ENCODE results near the gene KCNJ16.

KCNJ16 gene

GRCh38 chr17:70134777-70135176 is 59.8 kb downstream of the KCNJ16 start:
- no peaks in the 10 kb centered on the region for H3K27me3 ChIP-seq (replicated peaks)
- no peak overlapping the region for H3K27ac ChIP-seq
- H3K36me3 ChIP-seq (replicated peaks): no peaks in the 10 kb centered on the region
- in situ Hi-C loops (cut with HindIII; ENCODE audit: low pct_ligation_motif_present, low sequenced_read_pairs): no loop called here
- H3K4me3 ChIP-seq (ENCODE audit: low read depth, low read length): no peak overlapping the region
- TF ChIP-seq, protein P1, sequence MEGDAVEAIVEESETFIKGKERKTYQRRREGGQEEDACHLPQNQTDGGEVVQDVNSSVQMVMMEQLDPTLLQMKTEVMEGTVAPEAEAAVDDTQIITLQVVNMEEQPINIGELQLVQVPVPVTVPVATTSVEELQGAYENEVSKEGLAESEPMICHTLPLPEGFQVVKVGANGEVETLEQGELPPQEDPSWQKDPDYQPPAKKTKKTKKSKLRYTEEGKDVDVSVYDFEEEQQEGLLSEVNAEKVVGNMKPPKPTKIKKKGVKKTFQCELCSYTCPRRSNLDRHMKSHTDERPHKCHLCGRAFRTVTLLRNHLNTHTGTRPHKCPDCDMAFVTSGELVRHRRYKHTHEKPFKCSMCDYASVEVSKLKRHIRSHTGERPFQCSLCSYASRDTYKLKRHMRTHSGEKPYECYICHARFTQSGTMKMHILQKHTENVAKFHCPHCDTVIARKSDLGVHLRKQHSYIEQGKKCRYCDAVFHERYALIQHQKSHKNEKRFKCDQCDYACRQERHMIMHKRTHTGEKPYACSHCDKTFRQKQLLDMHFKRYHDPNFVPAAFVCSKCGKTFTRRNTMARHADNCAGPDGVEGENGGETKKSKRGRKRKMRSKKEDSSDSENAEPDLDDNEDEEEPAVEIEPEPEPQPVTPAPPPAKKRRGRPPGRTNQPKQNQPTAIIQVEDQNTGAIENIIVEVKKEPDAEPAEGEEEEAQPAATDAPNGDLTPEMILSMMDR (IDR thresholded peaks at IDR 0.05; ENCODE audit: low read depth, low read length, missing control alignments): no peak
- no peak for DNase-seq

- DNase-seq: no peak
- H3K27ac ChIP-seq: no peak overlapping the region
- TF ChIP-seq, protein P1 (IDR thresholded peaks at IDR 0.05; ENCODE audit: low read depth, low read length, missing control alignments): no peak
- in situ Hi-C loops (cut with HindIII; ENCODE audit: low pct_ligation_motif_present, low sequenced_read_pairs): no loop called here
- no peaks in the 10 kb centered on the region for H3K36me3 ChIP-seq (replicated peaks)
- H3K27me3 ChIP-seq (replicated peaks): no peaks in the 10 kb centered on the region
- no peak overlapping the region for H3K4me3 ChIP-seq (ENCODE audit: low read depth, low read length)
These were observed 61.1 kb downstream of the KCNJ16 start for GRCh38 chr17:70136131-70136530.

- DNase-seq: peak; percentile 76
- TF ChIP-seq, protein P1 (IDR thresholded peaks at IDR 0.05; ENCODE audit: low read depth, low read length, missing control alignments): no peak
- in situ Hi-C loops (cut with HindIII; ENCODE audit: low pct_ligation_motif_present, low sequenced_read_pairs): no loop called here
- Histone ChIP-seq H3K4me3 (ENCODE audit: low read depth, low read length) (peak overlapping the region; percentile 36), H3K36me3 (replicated peaks) (no peaks in the 10 kb centered on the region), H3K27ac (peak overlapping the region; percentile 81), H3K27me3 (replicated peaks) (no peaks in the 10 kb centered on the region)
These were observed 62.6 kb downstream of the KCNJ16 start for GRCh38 chr17:70137451-70138230.

DNA sequence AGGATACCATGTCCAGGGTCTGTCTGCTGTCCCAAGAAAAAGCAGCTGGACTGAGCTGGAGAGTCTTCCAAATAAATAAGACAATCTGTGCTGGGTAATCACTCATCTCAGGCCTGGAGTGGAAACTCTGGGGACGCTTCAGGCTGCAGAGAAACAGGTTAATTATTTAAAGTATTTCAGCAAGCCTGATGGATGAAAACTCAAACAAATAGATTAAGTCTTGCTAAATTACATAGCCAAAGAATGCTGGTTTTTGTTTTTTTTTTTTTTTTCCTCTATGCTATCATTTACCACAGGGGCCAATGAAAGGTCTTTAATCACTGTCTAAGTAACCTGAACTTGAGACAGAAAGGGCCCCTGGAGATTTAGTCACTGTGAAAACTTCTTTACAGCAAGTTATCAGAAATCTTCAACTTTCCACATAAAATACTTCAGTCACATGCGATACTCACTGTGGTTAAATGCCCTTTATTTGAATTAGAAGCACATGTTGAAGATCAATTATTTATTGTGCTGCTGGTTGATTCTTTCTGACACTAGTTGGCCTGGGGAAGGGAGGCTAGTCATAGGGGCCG is 63.4 kb downstream of the KCNJ16 start:
- TF ChIP-seq, protein P1 (IDR thresholded peaks at IDR 0.05; ENCODE audit: low read depth, low read length, missing control alignments): no peak
- Histone ChIP-seq H3K36me3 (replicated peaks) (no peaks in the 10 kb centered on the region), H3K4me3 (ENCODE audit: low read depth, low read length) (no peak overlapping the region), H3K27ac (peak overlapping the region; percentile 81), H3K27me3 (replicated peaks) (no peaks in the 10 kb centered on the region)
- no peak for DNase-seq
- in situ Hi-C loops (cut with HindIII; ENCODE audit: low pct_ligation_motif_present, low sequenced_read_pairs): no loop called here

DNA sequence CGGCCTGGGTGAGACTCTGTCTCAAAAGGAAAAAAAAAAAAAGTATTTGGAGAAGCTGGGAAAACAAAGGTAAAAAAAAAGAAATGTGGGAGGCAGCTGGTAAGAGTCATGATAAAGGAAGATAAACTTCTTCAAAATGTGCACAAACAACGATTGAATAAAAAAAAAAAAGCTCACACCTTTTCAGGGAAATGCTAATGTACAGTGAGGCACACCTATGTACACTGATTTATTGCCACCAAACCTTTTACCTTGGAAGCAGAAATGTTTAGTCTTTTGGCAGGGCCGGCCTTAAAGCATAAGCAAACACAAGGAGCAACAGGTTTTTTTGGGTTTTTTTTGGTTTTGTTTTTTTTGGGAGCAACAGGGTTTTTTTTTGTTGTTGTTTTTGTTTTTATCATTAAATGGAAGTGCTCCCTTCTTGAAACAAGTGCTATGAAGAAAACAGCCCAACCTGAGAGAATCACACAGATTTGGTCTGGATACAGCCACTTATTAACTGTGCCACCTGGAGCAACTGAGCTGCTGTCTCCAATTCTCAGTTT is 64.5 kb downstream of the KCNJ16 start:
- Histone ChIP-seq H3K27me3 (replicated peaks) (no peaks in the 10 kb centered on the region), H3K4me3 (ENCODE audit: low read depth, low read length) (no peak overlapping the region), H3K36me3 (replicated peaks) (no peaks in the 10 kb centered on the region), H3K27ac (no peak overlapping the region)
- TF ChIP-seq, protein P1 (IDR thresholded peaks at IDR 0.05; ENCODE audit: low read depth, low read length, missing control alignments): no peak
- in situ Hi-C loops (cut with HindIII; ENCODE audit: low pct_ligation_motif_present, low sequenced_read_pairs): no loop called here
- DNase-seq: no peak
